ENCODE results near the gene RB1. TPM values are rescaled to one million over a fixed set of nuclear protein-coding genes. Genes with fewer than 3 reads are reported as not detected.

The RB1 gene
- total RNA-seq, 1 experiment from 2014 or later: 36.7 TPM

DNA sequence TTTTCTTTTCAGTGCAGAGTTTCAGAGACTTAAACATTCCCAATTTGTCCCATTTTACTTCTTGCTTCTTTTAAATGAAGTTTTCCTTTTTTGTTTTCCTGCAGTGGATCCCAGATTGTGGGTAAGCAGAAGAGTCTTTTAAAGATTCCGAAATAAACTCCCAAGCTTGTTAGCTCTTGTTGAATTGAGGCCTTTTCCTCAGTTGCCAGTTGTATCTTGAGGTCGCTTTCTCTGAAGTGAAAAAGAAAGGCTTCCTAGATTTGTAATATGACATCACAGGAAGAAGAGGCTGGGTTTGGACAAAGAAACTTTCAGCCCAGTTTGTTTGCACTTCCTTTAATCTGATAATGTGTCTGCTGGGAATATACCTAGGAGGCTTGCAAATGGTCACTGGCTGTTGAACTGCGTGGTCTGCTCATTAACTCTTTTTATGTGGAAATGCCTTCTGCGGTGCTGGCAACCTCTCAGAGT is 109.4 kb downstream of the RB1 start, which contains the start of gene LPAR6:
Gene LPAR6 (minus strand): TSS at position 233 of the 471 bp plus-strand sequence. CDS start 690 bp downstream, outside the sequence.
- no TSS peak for BruUV-seq (replicated peaks)
- ATAC-seq (no peak), DNase-seq (ENCODE audit: low read depth, low spot score) (no peak)
- no peak within 1 kb of the TSS for H3K9ac ChIP-seq (ENCODE audit: low read length)
- no peak within 1 kb of the TSS for H2AFZ ChIP-seq (ENCODE audit: low read depth, low read length, poor library complexity, severe bottlenecking)
- intact Hi-C loops (cut with micrococcal nuclease): no loop called here
- H3K4me3 ChIP-seq (replicated peaks in 1 of 2; ENCODE audit: low read depth in 1 of 2, low read length in 2 of 2): no peak within 1 kb of the TSS
- ChIA-PET CTCF (no interaction called here), RAD21 (ENCODE audit: low non-redundant PET in 1 of 2, low total read pairs in 2 of 2, uncharacterized antibody in 2 of 2, unreplicated experiment in 2 of 2) (no interaction called here), POLR2A (no interaction called here)
- no peaks in the 10 kb centered on the region for H3K9me3 ChIP-seq (ENCODE audit: control insufficient read depth in 1 of 2, insufficient read depth in 1 of 2, low read depth in 1 of 2, low read length in 2 of 2)
- no peaks in the 10 kb centered on the region for H3K4me1 ChIP-seq (ENCODE audit: control insufficient read depth in 1 of 2, insufficient read depth in 2 of 2, low read length in 2 of 2)
- H3K79me2 ChIP-seq (ENCODE audit: insufficient read depth, low read length): no peaks in the 10 kb centered on the region
- no peak within 1 kb of the TSS for H3K4me2 ChIP-seq (ENCODE audit: low read length)
- no peaks in the 10 kb centered on the region for H3K27me3 ChIP-seq (ENCODE audit: insufficient read depth, low read length)
- no peaks in the 10 kb centered on the region for H3K36me3 ChIP-seq (ENCODE audit: control insufficient read depth in 1 of 2, insufficient read depth in 2 of 2, low read length in 2 of 2)
- H4K20me1 ChIP-seq (ENCODE audit: insufficient read depth): no peaks in the 10 kb centered on the region
- TF ChIP-seq, protein P1, sequence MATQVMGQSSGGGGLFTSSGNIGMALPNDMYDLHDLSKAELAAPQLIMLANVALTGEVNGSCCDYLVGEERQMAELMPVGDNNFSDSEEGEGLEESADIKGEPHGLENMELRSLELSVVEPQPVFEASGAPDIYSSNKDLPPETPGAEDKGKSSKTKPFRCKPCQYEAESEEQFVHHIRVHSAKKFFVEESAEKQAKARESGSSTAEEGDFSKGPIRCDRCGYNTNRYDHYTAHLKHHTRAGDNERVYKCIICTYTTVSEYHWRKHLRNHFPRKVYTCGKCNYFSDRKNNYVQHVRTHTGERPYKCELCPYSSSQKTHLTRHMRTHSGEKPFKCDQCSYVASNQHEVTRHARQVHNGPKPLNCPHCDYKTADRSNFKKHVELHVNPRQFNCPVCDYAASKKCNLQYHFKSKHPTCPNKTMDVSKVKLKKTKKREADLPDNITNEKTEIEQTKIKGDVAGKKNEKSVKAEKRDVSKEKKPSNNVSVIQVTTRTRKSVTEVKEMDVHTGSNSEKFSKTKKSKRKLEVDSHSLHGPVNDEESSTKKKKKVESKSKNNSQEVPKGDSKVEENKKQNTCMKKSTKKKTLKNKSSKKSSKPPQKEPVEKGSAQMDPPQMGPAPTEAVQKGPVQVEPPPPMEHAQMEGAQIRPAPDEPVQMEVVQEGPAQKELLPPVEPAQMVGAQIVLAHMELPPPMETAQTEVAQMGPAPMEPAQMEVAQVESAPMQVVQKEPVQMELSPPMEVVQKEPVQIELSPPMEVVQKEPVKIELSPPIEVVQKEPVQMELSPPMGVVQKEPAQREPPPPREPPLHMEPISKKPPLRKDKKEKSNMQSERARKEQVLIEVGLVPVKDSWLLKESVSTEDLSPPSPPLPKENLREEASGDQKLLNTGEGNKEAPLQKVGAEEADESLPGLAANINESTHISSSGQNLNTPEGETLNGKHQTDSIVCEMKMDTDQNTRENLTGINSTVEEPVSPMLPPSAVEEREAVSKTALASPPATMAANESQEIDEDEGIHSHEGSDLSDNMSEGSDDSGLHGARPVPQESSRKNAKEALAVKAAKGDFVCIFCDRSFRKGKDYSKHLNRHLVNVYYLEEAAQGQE (IDR thresholded peaks at IDR 0.05; ENCODE audit: low read depth): no peak
- TF ChIP-seq ELF1 (IDR thresholded peaks at IDR 0.05; ENCODE audit: borderline replicate concordance, low read depth): no peak
- TF ChIP-seq EZH2 (IDR thresholded peaks at IDR 0.05): no peak
- H3K9me2 ChIP-seq (ENCODE audit: insufficient read depth): no peaks in the 10 kb centered on the region
- H3K27ac ChIP-seq (ENCODE audit: low read depth, low read length): no peak within 1 kb of the TSS

GRCh38 chr13:48414501-48414900 is 111.0 kb downstream of the RB1 start:
- H3K79me2 ChIP-seq (ENCODE audit: insufficient read depth, low read length): no peaks in the 10 kb centered on the region
- no peaks in the 10 kb centered on the region for H3K27me3 ChIP-seq (ENCODE audit: insufficient read depth, low read length)
- ChIA-PET POLR2A (no interaction called here), CTCF (no interaction called here), RAD21 (ENCODE audit: low non-redundant PET in 1 of 2, low total read pairs in 2 of 2, uncharacterized antibody in 2 of 2, unreplicated experiment in 2 of 2) (no interaction called here)
- no peak overlapping the region for H3K27ac ChIP-seq (ENCODE audit: low read depth, low read length)
- no peak for DNase-seq (ENCODE audit: low read depth, low spot score)
- no peak overlapping the region for H3K4me2 ChIP-seq (ENCODE audit: low read length)
- H3K9me2 ChIP-seq (ENCODE audit: insufficient read depth): no peaks in the 10 kb centered on the region
- no peak overlapping the region for H3K9ac ChIP-seq (ENCODE audit: low read length)
- H2AFZ ChIP-seq (ENCODE audit: low read depth, low read length, poor library complexity, severe bottlenecking): no peak overlapping the region
- H4K20me1 ChIP-seq (ENCODE audit: insufficient read depth): no peaks in the 10 kb centered on the region
- BruUV-seq (replicated peaks): no TSS peak
- no peak overlapping the region for H3K4me3 ChIP-seq (replicated peaks in 1 of 2; ENCODE audit: low read depth in 1 of 2, low read length in 2 of 2)
- H3K4me1 ChIP-seq (ENCODE audit: control insufficient read depth in 1 of 2, insufficient read depth in 2 of 2, low read length in 2 of 2): no peaks in the 10 kb centered on the region
- ATAC-seq: no peak
- H3K9me3 ChIP-seq (ENCODE audit: control insufficient read depth in 1 of 2, insufficient read depth in 1 of 2, low read depth in 1 of 2, low read length in 2 of 2): no peaks in the 10 kb centered on the region
- no peaks in the 10 kb centered on the region for H3K36me3 ChIP-seq (ENCODE audit: control insufficient read depth in 1 of 2, insufficient read depth in 2 of 2, low read length in 2 of 2)
- intact Hi-C loops (cut with micrococcal nuclease): no loop called here
- no peak for TF ChIP-seq EZH2phosphoT487 (IDR thresholded peaks at IDR 0.05; ENCODE audit: borderline replicate concordance)
- no peak for TF ChIP-seq EGR1 (IDR thresholded peaks at IDR 0.05; ENCODE audit: low read depth)
- TF ChIP-seq CBX3 (IDR thresholded peaks at IDR 0.05; ENCODE audit: low read depth): no peak
- TF ChIP-seq ZFX (IDR thresholded peaks at IDR 0.05): no peak
- no peak for TF ChIP-seq SRF (IDR thresholded peaks at IDR 0.05; ENCODE audit: low read depth)
- TF ChIP-seq FOSL1 (IDR thresholded peaks at IDR 0.05; ENCODE audit: low read depth): no peak
- TF ChIP-seq TCF7L2 (IDR thresholded peaks at IDR 0.05; ENCODE audit: borderline replicate concordance, extremely low read depth, insufficient read depth, insufficient read length): no peak
- TF ChIP-seq CTCF (IDR thresholded peaks at IDR 0.05 in 2 of 3, conservative IDR thresholded peaks at IDR 0.05 in 1 of 3; ENCODE audit: borderline replicate concordance in 1 of 3, insufficient read depth in 1 of 3, low read depth in 2 of 3, low read length in 2 of 3): no peak
- TF ChIP-seq SP1 (IDR thresholded peaks at IDR 0.05; ENCODE audit: low read depth): no peak
- no peak for TF ChIP-seq JUND (IDR thresholded peaks at IDR 0.05)
- no peak for TF ChIP-seq ZNF274 (IDR thresholded peaks at IDR 0.05; ENCODE audit: low read depth, low read length)
- no peak for TF ChIP-seq RAD21 (IDR thresholded peaks at IDR 0.05; ENCODE audit: low read depth)
- no peak for TF ChIP-seq ELF1 (IDR thresholded peaks at IDR 0.05; ENCODE audit: borderline replicate concordance, low read depth)
- TF ChIP-seq SIN3A (IDR thresholded peaks at IDR 0.05; ENCODE audit: low read depth): no peak
- TF ChIP-seq EZH2 (IDR thresholded peaks at IDR 0.05): no peak
